ENCODE data around the gene MDP1.

The MDP1 gene

GRCh38 chr14:24189460-24189859 is 26.4 kb downstream of the MDP1 start:
- Histone ChIP-seq H3K27ac (ENCODE audit: low read depth, low read length) (no peak overlapping the region), H3K9ac (ENCODE audit: low read length) (no peak overlapping the region), H3K4me1 (ENCODE audit: insufficient read depth, low read length) (peaks cover 18% of the 10 kb centered on the region), H3K27me3 (ENCODE audit: control insufficient read depth in 1 of 2, insufficient read depth in 2 of 2, low read length in 2 of 2) (no peaks in the 10 kb centered on the region), H3K4me3 (ENCODE audit: low read depth in 1 of 2, low read length in 2 of 2) (no peak overlapping the region), H3K9me3 (ENCODE audit: low read length) (no peaks in the 10 kb centered on the region), H3K36me3 (ENCODE audit: insufficient read depth, low read length) (peaks cover 41% of the 10 kb centered on the region)

DNA sequence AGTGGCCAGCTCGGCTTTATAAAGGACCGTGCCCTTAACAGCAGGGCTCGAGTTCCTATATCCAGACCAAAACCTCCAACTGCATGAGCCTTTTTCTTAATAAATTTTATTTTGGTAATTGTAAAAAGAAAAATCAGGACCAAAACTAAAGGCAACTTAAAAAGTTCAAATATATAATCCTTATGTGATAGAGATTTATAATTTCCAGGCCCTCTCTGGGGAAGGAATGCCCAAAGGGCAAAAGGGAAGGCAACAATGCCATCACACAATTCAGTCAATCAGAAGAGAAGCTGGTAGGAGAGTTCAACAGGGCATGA is 26.8 kb downstream of the MDP1 start:
- H3K4me1 ChIP-seq (ENCODE audit: insufficient read depth, low read length), result peaks cover 13% of the 10 kb centered on the region
- H3K4me3 ChIP-seq (ENCODE audit: low read depth in 1 of 2, low read length in 2 of 2), result no peak overlapping the region
- H3K27ac ChIP-seq (ENCODE audit: low read depth, low read length), result peak overlapping the region; percentile 4
- peaks cover 46% of the 10 kb centered on the region for H3K36me3 ChIP-seq (ENCODE audit: insufficient read depth, low read length)
- H3K27me3 ChIP-seq (ENCODE audit: control insufficient read depth in 1 of 2, insufficient read depth in 2 of 2, low read length in 2 of 2), result no peaks in the 10 kb centered on the region
- no peaks in the 10 kb centered on the region for H3K9me3 ChIP-seq (ENCODE audit: low read length)
- H3K9ac ChIP-seq (ENCODE audit: low read length), result no peak overlapping the region

- Histone ChIP-seq H3K36me3 (ENCODE audit: insufficient read depth, low read length) (peaks cover 50% of the 10 kb centered on the region), H3K27ac (ENCODE audit: low read depth, low read length) (peak within 1 kb of the TSS; percentile 74), H3K9me3 (ENCODE audit: low read length) (no peaks in the 10 kb centered on the region), H3K9ac (ENCODE audit: low read length) (peak within 1 kb of the TSS; percentile 37), H3K4me3 (ENCODE audit: low read depth in 1 of 2, low read length in 2 of 2) (peak within 1 kb of the TSS; percentile 47 to 55), H3K27me3 (ENCODE audit: control insufficient read depth in 1 of 2, insufficient read depth in 2 of 2, low read length in 2 of 2) (no peaks in the 10 kb centered on the region), H3K4me1 (ENCODE audit: insufficient read depth, low read length) (peaks cover 12% of the 10 kb centered on the region)
Observed at GRCh38 chr14:24188251-24189058, 27.4 kb downstream of the MDP1 start, which contains the start of gene IPO4. Gene IPO4 (minus strand): TSS chr14:24188816. CDS start chr14:24188787, 29 bp downstream.

DNA sequence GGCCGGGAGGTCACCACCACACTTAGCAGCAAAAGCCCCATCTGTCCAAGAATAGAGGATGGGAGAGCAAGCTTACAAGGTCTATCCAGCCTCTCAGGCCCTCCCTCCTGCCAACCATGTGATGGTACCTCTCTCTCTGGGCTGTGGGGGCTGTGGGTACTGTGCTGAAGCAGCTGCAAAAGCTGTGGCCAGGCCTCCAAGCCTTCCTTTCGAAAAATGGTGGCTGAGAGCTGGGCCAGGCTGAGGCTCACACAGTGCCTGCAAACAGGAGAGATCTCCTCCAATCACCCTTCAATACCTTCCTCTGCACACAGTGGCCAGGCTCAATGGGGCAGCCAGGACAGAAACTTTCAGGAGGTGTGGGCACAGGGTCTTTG is 28.3 kb downstream of the MDP1 start:
- peaks cover 12% of the 10 kb centered on the region for H3K4me1 ChIP-seq (ENCODE audit: insufficient read depth, low read length)
- peak overlapping the region; percentile 37 for H3K9ac ChIP-seq (ENCODE audit: low read length)
- H3K36me3 ChIP-seq (ENCODE audit: insufficient read depth, low read length), result peaks cover 51% of the 10 kb centered on the region
- no peaks in the 10 kb centered on the region for H3K9me3 ChIP-seq (ENCODE audit: low read length)
- peak overlapping the region in 1 of 2 donors; percentile 47 for H3K4me3 ChIP-seq (ENCODE audit: low read depth in 1 of 2, low read length in 2 of 2)
- H3K27me3 ChIP-seq (ENCODE audit: control insufficient read depth in 1 of 2, insufficient read depth in 2 of 2, low read length in 2 of 2), result no peaks in the 10 kb centered on the region
- no peak overlapping the region for H3K27ac ChIP-seq (ENCODE audit: low read depth, low read length)

GRCh38 chr14:24186831-24187538 is 28.9 kb downstream of the MDP1 start:
- Histone ChIP-seq H3K4me1 (ENCODE audit: insufficient read depth, low read length) (peaks cover 12% of the 10 kb centered on the region), H3K4me3 (ENCODE audit: low read depth in 1 of 2, low read length in 2 of 2) (peak overlapping the region in 1 of 2 donors; percentile 47), H3K9ac (ENCODE audit: low read length) (no peak overlapping the region), H3K36me3 (ENCODE audit: insufficient read depth, low read length) (peaks cover 51% of the 10 kb centered on the region), H3K9me3 (ENCODE audit: low read length) (no peaks in the 10 kb centered on the region), H3K27me3 (ENCODE audit: control insufficient read depth in 1 of 2, insufficient read depth in 2 of 2, low read length in 2 of 2) (no peaks in the 10 kb centered on the region), H3K27ac (ENCODE audit: low read depth, low read length) (no peak overlapping the region)

GRCh38 chr14:24185741-24186140 is 30.1 kb downstream of the MDP1 start:
- no peak overlapping the region for H3K9ac ChIP-seq (ENCODE audit: low read length)
- peaks cover 58% of the 10 kb centered on the region for H3K36me3 ChIP-seq (ENCODE audit: insufficient read depth, low read length)
- no peak overlapping the region for H3K27ac ChIP-seq (ENCODE audit: low read depth, low read length)

DNA sequence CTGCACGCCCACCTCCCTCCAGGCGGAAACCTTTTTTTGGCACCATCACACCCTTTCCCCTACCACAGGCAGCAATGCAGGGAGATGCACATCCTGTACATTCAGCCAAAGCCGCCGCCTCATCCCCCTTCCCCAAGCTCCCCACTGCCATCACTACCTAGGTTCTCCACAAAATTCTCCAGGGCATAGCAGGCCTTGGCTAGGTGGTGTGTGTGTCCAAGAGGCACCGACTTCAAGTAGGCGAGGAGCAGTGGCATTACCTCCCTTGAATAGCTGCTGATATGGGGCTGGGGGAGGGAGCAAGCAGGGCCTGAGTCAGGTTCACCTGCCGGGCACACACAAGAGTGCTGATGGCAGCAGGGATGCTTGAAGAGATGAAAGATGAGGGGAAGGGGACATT is 30.8 kb downstream of the MDP1 start:
- peaks cover 21% of the 10 kb centered on the region for H3K4me1 ChIP-seq (ENCODE audit: insufficient read depth, low read length)
- no peak overlapping the region for H3K27ac ChIP-seq (ENCODE audit: low read depth, low read length)
- H3K27me3 ChIP-seq (ENCODE audit: control insufficient read depth in 1 of 2, insufficient read depth in 2 of 2, low read length in 2 of 2), result no peaks in the 10 kb centered on the region
- no peaks in the 10 kb centered on the region for H3K9me3 ChIP-seq (ENCODE audit: low read length)
- H3K9ac ChIP-seq (ENCODE audit: low read length), result no peak overlapping the region
- no peak overlapping the region for H3K4me3 ChIP-seq (ENCODE audit: low read depth in 1 of 2, low read length in 2 of 2)
- peaks cover 58% of the 10 kb centered on the region for H3K36me3 ChIP-seq (ENCODE audit: insufficient read depth, low read length)

More at GRCh38 chr14:24185741-24186140, 30.1 kb downstream of the MDP1 start:
- Histone ChIP-seq H3K4me3 (ENCODE audit: low read depth in 1 of 2, low read length in 2 of 2) (no peak overlapping the region), H3K9me3 (ENCODE audit: low read length) (no peaks in the 10 kb centered on the region), H3K27me3 (ENCODE audit: control insufficient read depth in 1 of 2, insufficient read depth in 2 of 2, low read length in 2 of 2) (no peaks in the 10 kb centered on the region), H3K4me1 (ENCODE audit: insufficient read depth, low read length) (peaks cover 14% of the 10 kb centered on the region)

GRCh38 chr14:24184104-24184970 is 31.5 kb downstream of the MDP1 start:
- peaks cover 23% of the 10 kb centered on the region for H3K4me1 ChIP-seq (ENCODE audit: insufficient read depth, low read length)
- no peak overlapping the region for H3K4me3 ChIP-seq (ENCODE audit: low read depth in 1 of 2, low read length in 2 of 2)
- H3K27me3 ChIP-seq (ENCODE audit: control insufficient read depth in 1 of 2, insufficient read depth in 2 of 2, low read length in 2 of 2), result no peaks in the 10 kb centered on the region
- no peak overlapping the region for H3K27ac ChIP-seq (ENCODE audit: low read depth, low read length)
- no peaks in the 10 kb centered on the region for H3K9me3 ChIP-seq (ENCODE audit: low read length)
- peaks cover 62% of the 10 kb centered on the region for H3K36me3 ChIP-seq (ENCODE audit: insufficient read depth, low read length)
- H3K9ac ChIP-seq (ENCODE audit: low read length), result no peak overlapping the region

DNA sequence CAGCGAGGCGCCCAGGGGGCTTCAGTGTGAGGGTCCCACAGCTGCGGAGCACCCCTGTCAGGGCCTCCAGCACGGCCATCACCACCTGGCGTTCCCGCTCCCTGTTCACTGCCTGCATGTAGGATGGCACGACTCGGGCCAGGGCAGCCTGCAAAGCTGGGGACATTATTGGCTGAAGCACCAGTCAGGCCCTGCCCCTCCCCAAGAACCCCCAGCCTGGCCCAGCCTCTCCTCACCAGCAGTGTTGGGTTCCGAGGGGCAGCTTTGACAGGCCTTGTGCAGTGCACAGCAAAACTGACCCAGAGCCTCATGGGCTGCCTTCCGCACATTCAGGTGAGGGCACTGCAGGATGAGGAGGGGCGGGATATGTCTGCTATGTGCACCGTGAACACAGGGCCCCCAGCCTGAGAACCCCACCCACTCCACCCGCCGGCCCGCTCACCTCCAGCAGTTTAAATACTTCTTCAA is 32.8 kb downstream of the MDP1 start:
- Histone ChIP-seq H3K9ac (ENCODE audit: low read length) (no peak overlapping the region), H3K27ac (ENCODE audit: low read depth, low read length) (no peak overlapping the region), H3K4me3 (ENCODE audit: low read depth in 1 of 2, low read length in 2 of 2) (no peak overlapping the region), H3K4me1 (ENCODE audit: insufficient read depth, low read length) (peaks cover 23% of the 10 kb centered on the region), H3K27me3 (ENCODE audit: control insufficient read depth in 1 of 2, insufficient read depth in 2 of 2, low read length in 2 of 2) (no peaks in the 10 kb centered on the region), H3K9me3 (ENCODE audit: low read length) (no peaks in the 10 kb centered on the region), H3K36me3 (ENCODE audit: insufficient read depth, low read length) (peaks cover 73% of the 10 kb centered on the region)

DNA sequence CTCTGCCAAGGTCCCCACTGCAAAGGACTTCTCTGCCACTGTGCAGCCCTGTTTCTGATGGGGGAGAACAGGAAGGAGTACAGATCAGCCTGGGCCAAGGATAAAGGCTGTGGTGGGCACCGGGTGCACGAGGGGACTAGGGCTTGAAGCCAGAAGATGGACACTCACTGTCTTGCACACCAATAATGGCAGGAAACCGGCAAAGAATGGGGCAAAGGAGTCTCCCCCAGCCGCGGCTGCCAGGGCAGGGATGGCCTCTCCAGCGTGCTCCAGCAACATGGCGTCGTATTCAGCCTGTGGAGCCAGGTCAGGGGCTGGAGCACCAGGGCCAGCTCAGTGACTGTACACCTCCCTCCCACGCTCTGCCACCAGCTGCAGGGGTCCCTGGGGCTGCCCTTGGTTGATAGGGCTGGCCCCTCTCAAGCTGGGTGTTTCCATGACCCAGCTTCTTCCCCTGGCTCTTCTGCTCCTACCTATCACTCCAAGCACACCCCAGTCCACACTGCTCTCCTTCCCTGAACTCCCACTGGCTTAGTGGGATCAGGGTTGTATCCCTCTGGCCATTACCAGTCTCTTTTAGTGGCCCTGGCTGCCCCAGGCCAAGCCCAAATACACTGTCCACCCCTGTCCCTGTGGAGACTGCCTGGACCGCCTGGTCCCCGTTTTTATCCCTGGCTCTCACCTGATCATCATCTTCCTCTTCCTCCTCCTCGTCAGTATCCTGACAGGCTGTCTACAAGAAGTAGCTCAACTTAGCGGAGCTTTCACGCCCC is 33.6 kb downstream of the MDP1 start:
- Histone ChIP-seq H3K27me3 (ENCODE audit: control insufficient read depth in 1 of 2, insufficient read depth in 2 of 2, low read length in 2 of 2) (no peaks in the 10 kb centered on the region), H3K9me3 (ENCODE audit: low read length) (no peaks in the 10 kb centered on the region), H3K9ac (ENCODE audit: low read length) (no peak overlapping the region), H3K36me3 (ENCODE audit: insufficient read depth, low read length) (peaks cover 79% of the 10 kb centered on the region), H3K4me1 (ENCODE audit: insufficient read depth, low read length) (peaks cover 16% of the 10 kb centered on the region), H3K4me3 (ENCODE audit: low read depth in 1 of 2, low read length in 2 of 2) (no peak overlapping the region), H3K27ac (ENCODE audit: low read depth, low read length) (no peak overlapping the region)
